ENCODE data around the gene TERF2IP.
A peak's percentile ranks its signal among the peaks of the same experiment; 100 is the strongest.

The TERF2IP gene

DNA sequence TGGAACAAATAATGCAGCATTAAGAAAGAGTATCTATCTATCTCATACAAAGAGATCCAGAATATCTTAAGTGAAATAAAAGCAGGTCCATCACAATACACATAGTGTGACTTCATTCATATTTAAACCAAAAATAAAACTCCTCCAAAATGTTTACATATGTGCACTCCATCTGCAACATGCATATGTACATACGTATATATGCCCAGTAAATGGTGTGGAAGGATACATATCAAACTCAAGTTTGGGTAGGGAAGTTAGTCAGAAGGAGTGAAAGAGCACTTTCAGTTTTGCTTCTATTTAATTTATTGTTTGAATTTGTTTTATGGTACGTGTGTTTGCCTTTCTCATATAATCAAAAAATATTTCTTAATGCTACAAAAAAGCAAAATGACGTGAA lies 12.5 kb upstream of the TERF2IP start:
- DNase-seq: no peak

- DNase-seq: no peak
Observed at GRCh38 chr16:75640598-75640997, 7.0 kb upstream of the TERF2IP start.

DNA sequence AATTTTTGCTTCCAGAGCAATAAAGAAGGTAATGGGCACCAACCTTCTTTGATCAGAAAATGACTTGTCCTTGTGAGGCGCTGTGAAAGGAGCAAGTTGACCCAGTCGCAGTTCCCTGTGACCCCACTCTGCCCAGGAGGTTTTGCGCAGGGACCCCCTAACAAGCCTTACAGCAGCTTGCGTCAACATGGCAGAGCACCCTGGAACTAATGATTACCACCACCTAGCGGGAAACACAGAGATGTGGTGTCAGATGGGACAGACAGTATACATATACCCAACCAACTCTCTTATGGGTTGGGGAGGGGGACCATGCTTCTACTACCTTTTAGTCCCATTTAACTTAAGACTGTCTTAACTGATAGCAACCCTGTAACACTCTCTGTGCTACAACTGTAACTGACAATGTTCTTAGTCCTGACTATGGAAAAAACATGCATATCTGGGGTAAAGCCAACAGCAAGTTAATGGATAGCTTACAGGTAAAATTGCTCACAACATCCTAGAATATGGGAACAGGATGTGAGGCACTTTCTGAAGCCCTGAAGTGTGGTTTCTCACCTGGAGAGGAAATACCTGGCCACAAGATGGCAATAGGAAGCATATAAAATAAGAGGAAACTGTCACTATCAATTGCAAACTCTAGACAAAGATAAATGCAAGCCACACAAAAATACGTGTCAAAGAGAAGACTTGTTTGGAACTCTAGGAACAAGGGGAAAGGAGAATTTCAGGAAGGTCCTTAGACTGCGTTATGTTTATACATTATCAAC lies 3.1 kb upstream of the TERF2IP start:
- no peak for DNase-seq

- DNase-seq: no peak
Observed at GRCh38 chr16:75647112-75647491, 471 bp upstream of the TERF2IP start.

DNA sequence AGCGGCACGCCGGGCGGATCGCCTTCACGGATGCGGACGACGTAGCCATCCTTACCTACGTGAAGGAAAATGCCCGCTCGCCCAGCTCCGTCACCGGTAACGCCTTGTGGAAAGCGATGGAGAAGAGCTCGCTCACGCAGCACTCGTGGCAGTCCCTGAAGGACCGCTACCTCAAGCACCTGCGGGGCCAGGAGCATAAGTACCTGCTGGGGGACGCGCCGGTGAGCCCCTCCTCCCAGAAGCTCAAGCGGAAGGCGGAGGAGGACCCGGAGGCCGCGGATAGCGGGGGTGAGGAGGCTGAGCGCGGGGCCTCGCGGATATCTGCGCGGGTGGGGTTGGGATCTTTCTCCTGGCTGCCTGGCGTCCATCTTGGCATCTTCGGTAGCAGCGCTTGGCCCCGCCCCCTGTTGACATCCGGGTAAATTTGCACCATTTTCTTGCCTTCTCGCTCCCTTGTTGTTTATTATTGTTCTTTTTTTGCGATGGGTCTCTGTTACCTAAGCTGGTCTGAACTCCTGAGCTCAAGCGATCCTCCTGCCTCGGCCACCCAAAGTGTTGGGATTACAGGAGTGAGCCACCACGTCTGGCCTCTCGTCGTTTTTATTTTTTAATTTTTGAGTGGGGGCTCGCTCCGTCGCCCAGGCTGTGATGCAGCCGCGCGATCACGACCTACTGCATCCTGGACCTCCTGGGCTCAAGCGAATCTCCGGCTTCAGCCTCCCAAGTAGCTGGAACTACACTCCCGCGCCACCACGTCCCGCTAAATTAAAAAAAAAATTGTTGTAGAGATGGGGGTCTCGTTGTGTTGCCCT lies 898 bp downstream of the TERF2IP start:
- peak in 54 of 56 donors; percentile 32 to 91 (median 74) for DNase-seq

GRCh38 chr16:75653922-75654321 lies 6.3 kb downstream of the TERF2IP start:
- no peak for DNase-seq

- no peak for DNase-seq
Observed at GRCh38 chr16:75658175-75658574, 10.6 kb downstream of the TERF2IP start.

- peak in 42 of 56 donors; percentile 9 to 75 (median 37) for DNase-seq
Observed at GRCh38 chr16:75660321-75660720, 12.7 kb downstream of the TERF2IP start.

GRCh38 chr16:75660726-75661302 lies 13.2 kb downstream of the TERF2IP start:
- peak in 6 of 56 donors; percentile 10 to 35 (median 14) for DNase-seq

DNA sequence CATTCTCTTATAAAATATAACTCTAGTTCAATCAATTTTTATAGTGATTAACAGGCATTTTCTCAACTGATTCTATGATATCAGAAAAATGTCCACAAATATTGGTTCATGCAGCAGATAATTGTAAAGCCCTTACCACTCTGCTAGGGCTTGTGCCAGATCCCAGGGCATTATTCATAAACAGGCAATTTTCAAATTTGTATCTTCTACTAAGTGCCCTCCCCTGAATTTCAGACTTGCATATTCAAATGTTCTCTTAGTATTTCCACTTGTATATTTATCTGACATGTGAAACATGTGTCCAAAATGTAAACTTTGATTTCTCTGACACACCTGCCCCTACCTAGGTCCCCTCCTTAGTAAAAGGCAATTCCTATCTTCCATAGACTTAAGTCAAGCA lies 19.9 kb downstream of the TERF2IP start:
- DNase-seq: no peak

DNA sequence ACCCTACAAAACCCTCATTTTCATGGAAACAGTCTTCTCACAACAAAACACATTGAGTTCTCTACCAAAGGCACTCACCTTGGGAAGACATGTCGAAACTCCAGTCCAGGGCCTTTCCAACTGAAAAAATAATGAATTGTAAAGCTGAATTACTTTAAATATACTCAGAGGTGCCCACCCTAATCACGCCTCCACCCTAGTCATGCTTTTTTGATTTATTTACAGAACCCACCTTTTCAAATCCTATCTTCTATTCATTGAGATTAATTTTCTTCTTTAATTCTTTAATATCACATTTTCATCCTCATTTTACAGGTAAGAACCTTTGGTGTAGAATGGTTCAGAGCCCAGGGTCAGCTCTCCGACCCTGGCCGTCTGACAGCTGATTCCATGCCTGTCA lies 29.3 kb downstream of the TERF2IP start, which contains the start of gene CPHXL2:
TSS of gene CPHXL2 (minus strand) at position 101 of the 400 bp plus-strand sequence. CDS start at position 91, 10 bp downstream.
- DNase-seq: no peak

- no peak for DNase-seq
Observed at GRCh38 chr16:75679366-75679765, 31.8 kb downstream of the TERF2IP start.

DNA sequence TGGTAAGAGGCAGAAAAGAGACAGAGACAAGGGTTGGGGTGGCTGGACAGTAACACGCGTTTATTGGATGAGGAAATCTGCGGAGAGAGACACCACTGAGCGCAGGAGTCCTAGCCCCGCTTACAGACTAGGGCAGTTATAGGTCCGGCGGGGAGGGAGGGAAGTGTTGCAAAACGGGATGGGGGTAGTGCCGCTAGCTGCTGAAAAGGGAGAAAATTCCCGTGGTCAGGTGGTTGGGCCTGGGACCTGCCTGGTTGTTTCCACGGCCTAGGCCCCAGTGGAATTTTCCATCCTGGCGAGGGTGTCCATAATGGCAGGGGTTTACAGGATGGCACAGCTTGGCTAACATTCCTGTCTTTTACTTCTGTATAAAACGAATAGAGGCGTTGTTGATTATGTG lies 34.7 kb downstream of the TERF2IP start:
- no peak for DNase-seq

GRCh38 chr16:75687361-75687760 lies 39.8 kb downstream of the TERF2IP start:
- DNase-seq: no peak

- no peak for DNase-seq
Observed at GRCh38 chr16:75695708-75696107, 48.1 kb downstream of the TERF2IP start.

DNA sequence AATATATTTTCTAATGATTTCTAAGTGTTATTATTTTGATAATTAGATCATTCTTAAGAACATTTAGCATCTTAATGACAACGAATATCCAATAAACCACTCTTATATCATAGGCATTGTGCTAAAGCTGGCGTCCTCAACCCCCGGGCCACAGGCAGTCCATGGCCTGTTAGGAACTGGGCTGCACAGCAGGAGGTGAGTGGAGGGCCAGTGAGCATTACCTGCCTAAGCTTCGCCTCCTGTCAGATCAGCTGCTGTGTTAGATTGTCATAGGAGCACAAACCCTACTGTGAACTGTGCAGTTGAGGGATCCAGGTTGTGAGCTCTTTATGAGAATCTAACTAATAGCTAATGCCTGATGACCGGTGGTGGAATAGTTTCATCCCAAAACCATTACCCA lies 50.0 kb downstream of the TERF2IP start:
- DNase-seq: no peak

GRCh38 chr16:75701361-75701760 lies 53.8 kb downstream of the TERF2IP start, which contains the start of gene DUXB:
DUXB (minus strand) TSS chr16:75701461; CDS start chr16:75701418, 43 bp downstream.
- DNase-seq: no peak

DNA sequence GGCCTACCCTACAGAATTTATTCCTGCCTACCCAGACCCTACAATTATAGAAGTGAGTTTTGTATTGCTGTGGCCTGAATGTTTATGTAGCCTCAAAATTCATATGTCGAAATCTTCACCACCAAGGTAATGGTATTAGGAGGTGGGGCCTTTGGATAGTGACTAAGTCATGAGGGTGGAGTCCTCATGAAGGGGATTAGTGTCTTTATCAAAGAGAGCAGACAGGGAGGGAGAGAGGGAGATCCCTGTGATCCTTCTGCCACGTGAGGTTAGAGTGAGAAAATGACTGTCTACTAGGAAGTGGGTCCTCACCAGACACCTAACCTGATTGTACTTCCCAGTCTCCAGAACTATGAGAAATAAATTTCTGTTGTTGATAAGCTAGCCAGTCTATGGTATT lies 54.7 kb downstream of the TERF2IP start:
- DNase-seq: no peak

DNA sequence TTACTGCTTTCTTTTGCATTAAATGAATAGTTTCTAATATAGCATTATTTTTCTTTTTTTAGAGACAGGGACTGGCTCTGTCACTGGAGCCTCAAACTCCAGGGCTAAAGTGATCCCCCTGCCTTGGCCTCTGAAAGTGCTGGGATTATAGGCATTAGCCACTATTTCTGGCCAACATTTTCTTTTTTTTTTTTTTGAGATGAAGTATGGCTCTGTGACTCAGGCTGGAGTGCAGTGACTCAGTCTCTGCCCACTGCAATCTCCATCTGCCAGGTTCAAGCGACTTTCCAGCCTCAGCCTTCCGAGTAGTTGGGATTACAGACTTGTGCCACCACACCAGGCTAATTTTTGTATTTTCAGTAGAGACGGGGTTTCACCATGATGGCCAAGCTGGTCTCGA lies 55.7 kb downstream of the TERF2IP start:
- DNase-seq: no peak

Data from nucleus accumbens (tissue), 56 donors.